Fibroblast of the aortic adventitia (primary cell): ENCODE measurements around the gene CHD3. TPM values are rescaled to one million over a fixed set of nuclear protein-coding genes. Genes with fewer than 3 reads are reported as not detected.

Experiments used
- DNase-seq: peaks from one replicate; pipeline ENCODE4 v3.0.0-alpha.2; 2010; ENCODE audit warnings: low read depth
- H3K4me3 ChIP-seq: 2 replicates; pipeline ENCODE4 v1.5.1; 2011; ENCODE audit warnings: low read depth, mild to moderate bottlenecking, control low read depth, low read length, moderate library complexity
- total RNA-seq: library from RNA; depleted of rRNA; stranded (reverse); fragments of >200 nt; gene quantifications from 2 replicates; pipeline ENCODE4 v1.2.3, GENCODE V29; 2012; ENCODE audit warnings: low replicate concordance
- TF ChIP-seq, protein P1 (sequence below): IDR thresholded peaks from 2 replicates; pipeline ENCODE4 v1.5.1; 2011; ENCODE audit warnings: mild to moderate bottlenecking, low read length, control low read depth, inconsistent platforms; ENCODE audit not compliant: insufficient read depth

CHD3 gene
- total RNA-seq, 1 donor: 81.5 TPM

DNA sequence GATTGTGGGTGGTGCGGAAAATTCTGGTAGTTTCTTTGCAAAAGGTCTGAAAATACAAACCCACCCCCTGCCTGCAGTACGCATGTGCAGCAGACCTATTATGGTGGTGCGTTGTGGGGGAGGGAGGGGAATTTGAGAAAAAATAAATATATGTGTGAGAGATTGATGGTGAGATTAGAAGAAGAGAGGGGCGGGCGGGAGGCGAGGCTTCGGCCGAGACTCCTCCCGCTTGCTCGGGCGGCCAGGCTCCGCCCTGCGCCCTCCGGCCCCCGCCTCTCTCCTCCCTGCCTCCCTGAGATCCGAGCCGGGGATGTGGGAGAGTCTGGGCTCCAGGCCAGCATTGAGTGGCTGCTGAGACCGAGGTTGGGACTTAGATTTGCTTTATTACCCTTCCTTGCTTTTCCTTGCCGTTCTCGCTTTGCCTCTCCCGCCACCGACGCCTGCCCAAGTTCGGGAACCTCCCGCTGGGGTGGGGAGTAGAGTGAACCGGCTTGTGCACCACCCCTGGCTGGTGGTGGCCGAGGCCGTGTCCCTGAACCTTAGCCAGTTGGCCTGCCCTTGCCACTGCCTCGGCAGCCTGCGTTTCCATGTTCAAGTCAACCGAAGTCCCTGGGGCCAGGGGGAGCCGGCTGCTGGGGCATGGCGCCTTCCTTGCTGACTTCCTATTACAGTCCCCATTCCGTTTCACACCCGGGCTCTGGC is 956 bp upstream of the CHD3 start:
- DNase-seq: peak; percentile 97
- peak overlapping the region; percentile 82 for H3K4me3 ChIP-seq
- TF ChIP-seq, protein P1, sequence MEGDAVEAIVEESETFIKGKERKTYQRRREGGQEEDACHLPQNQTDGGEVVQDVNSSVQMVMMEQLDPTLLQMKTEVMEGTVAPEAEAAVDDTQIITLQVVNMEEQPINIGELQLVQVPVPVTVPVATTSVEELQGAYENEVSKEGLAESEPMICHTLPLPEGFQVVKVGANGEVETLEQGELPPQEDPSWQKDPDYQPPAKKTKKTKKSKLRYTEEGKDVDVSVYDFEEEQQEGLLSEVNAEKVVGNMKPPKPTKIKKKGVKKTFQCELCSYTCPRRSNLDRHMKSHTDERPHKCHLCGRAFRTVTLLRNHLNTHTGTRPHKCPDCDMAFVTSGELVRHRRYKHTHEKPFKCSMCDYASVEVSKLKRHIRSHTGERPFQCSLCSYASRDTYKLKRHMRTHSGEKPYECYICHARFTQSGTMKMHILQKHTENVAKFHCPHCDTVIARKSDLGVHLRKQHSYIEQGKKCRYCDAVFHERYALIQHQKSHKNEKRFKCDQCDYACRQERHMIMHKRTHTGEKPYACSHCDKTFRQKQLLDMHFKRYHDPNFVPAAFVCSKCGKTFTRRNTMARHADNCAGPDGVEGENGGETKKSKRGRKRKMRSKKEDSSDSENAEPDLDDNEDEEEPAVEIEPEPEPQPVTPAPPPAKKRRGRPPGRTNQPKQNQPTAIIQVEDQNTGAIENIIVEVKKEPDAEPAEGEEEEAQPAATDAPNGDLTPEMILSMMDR: no peak

DNA sequence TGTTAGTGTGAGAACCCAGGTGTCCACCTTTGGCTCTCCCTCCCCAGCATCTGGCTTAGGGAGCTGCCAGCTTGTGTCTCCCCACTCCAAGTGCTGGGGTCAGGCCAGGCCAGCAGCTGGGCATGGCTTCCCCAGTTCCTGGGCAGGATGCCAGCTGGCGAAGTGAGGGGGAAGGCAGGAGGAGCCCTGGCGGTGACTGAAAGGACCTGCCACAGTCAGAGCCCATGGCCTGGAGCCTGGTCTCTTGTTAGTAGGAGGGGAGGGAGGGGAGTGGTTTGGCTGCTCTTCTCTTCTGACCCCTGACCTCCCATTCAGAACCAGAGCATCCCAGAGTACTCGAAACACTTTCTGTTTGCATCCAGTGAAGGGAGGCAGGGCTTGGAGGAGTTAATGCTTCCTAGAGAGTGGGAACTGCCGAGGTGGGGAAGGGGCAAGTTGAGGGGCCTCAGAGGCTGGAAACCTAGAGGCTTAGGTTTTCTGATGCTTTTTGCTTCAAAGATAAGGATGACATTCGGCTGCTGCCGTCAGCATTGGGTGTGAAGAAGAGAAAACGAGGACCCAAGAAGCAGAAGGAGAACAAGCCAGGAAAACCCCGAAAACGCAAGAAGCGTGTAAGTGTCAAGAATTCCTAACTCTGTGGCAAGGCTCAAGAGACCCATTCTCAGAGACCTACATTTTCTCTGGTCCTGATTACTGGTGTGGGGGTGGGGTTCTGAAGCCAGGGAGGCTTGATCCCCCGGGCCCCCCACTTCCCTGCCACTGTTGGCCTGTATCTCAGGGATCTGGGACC is 772 bp downstream of the CHD3 start:
- peak; percentile 94 for DNase-seq
- TF ChIP-seq, protein P1: peak; percentile 58
- H3K4me3 ChIP-seq: peak overlapping the region; percentile 35

DNA sequence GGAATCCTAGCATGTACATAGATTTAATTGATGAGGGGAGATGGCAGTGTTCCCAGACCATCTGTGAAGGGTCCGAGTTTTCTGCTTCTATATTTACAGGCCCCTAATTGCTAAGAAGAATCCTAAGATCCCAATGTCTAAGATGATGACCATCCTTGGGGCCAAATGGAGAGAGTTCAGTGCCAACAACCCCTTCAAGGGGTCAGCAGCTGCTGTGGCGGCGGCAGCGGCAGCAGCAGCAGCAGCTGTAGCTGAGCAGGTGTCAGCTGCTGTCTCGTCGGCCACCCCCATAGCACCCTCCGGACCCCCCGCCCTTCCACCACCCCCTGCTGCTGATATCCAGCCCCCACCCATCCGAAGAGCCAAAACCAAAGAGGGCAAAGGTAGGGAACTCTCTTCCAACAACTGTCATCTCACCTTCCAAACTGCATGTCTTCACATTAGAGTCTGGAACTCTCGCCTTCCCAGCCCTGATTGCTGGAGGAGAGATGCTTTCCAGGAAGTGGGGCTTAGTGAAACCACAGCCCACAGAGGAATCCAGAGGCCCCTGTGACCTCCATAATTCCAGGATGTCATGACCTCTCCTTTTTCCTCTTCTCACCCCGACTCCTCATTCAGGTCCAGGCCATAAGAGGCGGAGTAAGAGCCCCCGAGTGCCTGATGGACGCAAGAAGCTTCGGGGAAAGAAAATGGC is 4.7 kb downstream of the CHD3 start:
- TF ChIP-seq, protein P1: no peak
- no peak for DNase-seq
- no peak overlapping the region for H3K4me3 ChIP-seq

DNA sequence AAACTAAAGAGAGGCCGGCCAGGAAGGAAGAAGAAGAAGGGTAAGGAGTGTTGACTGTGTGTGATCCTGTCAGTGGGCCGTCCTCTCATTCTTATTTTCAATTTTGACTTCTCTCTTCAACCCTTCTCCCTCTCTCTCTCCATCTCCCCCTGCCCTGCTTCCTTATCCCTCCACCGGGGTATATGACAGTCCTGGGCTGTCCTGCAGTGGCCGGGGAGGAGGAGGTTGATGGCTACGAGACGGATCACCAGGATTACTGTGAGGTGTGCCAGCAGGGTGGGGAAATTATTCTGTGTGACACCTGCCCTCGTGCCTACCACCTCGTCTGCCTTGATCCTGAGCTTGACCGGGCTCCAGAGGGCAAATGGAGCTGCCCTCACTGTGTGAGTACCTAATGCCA is 5.6 kb downstream of the CHD3 start:
- H3K4me3 ChIP-seq: no peak overlapping the region
- DNase-seq: no peak
- TF ChIP-seq, protein P1: no peak

DNA sequence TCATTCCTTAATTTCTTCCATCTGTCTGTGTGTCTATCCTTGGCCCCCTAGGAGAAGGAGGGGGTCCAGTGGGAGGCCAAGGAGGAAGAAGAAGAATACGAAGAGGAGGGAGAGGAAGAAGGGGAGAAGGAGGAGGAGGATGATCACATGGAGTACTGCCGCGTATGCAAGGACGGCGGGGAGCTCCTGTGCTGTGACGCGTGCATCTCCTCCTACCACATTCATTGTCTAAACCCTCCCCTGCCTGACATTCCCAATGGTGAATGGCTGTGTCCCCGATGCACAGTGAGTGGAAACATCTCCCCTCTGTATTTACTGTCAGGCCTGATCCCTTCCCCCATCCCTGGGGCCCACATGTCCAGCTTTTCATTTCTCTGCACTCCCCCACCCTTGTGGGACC is 6.3 kb downstream of the CHD3 start:
- DNase-seq: no peak
- no peak overlapping the region for H3K4me3 ChIP-seq
- TF ChIP-seq, protein P1: no peak

DNA sequence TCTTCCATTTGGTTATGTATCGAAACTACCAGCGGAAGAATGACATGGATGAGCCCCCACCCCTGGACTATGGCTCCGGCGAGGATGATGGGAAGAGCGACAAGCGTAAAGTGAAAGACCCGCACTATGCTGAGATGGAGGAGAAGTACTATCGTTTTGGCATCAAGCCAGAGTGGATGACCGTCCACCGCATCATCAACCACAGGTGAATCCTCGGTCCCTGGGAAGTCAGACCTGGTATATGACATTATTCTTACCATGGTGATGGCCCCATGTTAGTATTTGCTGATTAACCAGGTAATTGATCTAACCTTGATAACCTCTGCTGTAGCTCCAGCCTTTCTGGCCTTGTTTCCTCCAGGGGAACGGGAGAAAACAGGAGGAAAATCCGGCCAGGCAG is 8.5 kb downstream of the CHD3 start:
- H3K4me3 ChIP-seq: no peak overlapping the region
- TF ChIP-seq, protein P1: no peak
- DNase-seq: no peak
